Endodermal cell (in vitro differentiated cells): ENCODE measurements around the gene SMCP. TPM values are rescaled to one million over a fixed set of nuclear protein-coding genes. Genes with fewer than 3 reads are reported as not detected.

Experiments used
- DNase-seq: peaks from one replicate; pipeline ENCODE4 v3.0.0-alpha.2; 2017
- H3K27ac ChIP-seq: 2 replicates; pipeline ENCODE4 v1.5.1; 2013; ENCODE audit warnings: mild to moderate bottlenecking, low read depth, low read length, moderate library complexity
- H3K27me3 ChIP-seq: 2 replicates; pipeline ENCODE4 v1.6.1; 2013; ENCODE audit warnings: mild to moderate bottlenecking, low read length, moderate library complexity; ENCODE audit not compliant: insufficient read depth, control insufficient read depth, poor library complexity, severe bottlenecking
- H3K36me3 ChIP-seq: 2 replicates; pipeline ENCODE4 v1.7.0; 2013; ENCODE audit warnings: mild to moderate bottlenecking, low read length, moderate library complexity; ENCODE audit not compliant: control insufficient read depth, insufficient read depth
- H3K4me1 ChIP-seq: one replicate; pipeline ENCODE4 v1.7.0; 2013; ENCODE audit warnings: low read length; ENCODE audit not compliant: control insufficient read depth, insufficient read depth
- H3K4me3 ChIP-seq: 2 replicates; pipeline ENCODE4 v1.5.1; 2013; ENCODE audit warnings: mild to moderate bottlenecking, low read length, moderate library complexity
- H3K9ac ChIP-seq: 2 replicates; pipeline ENCODE4 v1.6.1; 2013; ENCODE audit warnings: mild to moderate bottlenecking, low read length, moderate library complexity; ENCODE audit not compliant: poor library complexity, severe bottlenecking; ENCODE audit errors: extremely low read depth
- H3K9me3 ChIP-seq: 2 replicates; pipeline ENCODE4 v1.6.1; 2013; ENCODE audit warnings: mild to moderate bottlenecking, low read length, moderate library complexity; ENCODE audit not compliant: control insufficient read depth
- H3K27ac Mint-ChIP-seq: 2 replicates; pipeline ENCODE4 v1.8.0; 2020; ENCODE audit warnings: mixed read lengths
- H3K27me3 Mint-ChIP-seq: 2 replicates; pipeline ENCODE4 v1.8.0; 2021; ENCODE audit warnings: mild to moderate bottlenecking, mixed read lengths; ENCODE audit not compliant: insufficient read depth
- H3K36me3 Mint-ChIP-seq: 2 replicates; pipeline ENCODE4 v1.8.0; 2020; ENCODE audit warnings: low read depth, mixed read lengths
- H3K4me1 Mint-ChIP-seq: 2 replicates; pipeline ENCODE4 v1.8.0; 2020; ENCODE audit warnings: mixed read lengths
- H3K4me3 Mint-ChIP-seq: 2 replicates; pipeline ENCODE4 v1.8.0; 2020; ENCODE audit warnings: mild to moderate bottlenecking, moderate library complexity, mixed read lengths
- H3K9me3 Mint-ChIP-seq: 2 replicates; pipeline ENCODE4 v1.8.0; 2020; ENCODE audit warnings: mild to moderate bottlenecking, mixed read lengths
- WGBS, 2 experiments: methylation state at CpG; one replicate each; pipeline versions ENCODE4 v1.1.5 to v1.1.7; 2013; ENCODE audit warnings: missing lambda C conversion rate in 2 of 2, mixed read lengths in 1 of 2; ENCODE audit not compliant: insufficient coverage in 1 of 2, insufficient read length in 1 of 2; 5-methylcytosine and 5-hydroxymethylcytosine counted together
- total RNA-seq, 2 donors: library from RNA; stranded (reverse); fragmentation: NEBNext Ultra II Directional in 1 of 2; extraction: Animal tissue kit (Norgen Biotek cat#: 25700) in 1 of 2; gene quantifications; 2 replicates in 1 of 2; 3 replicates in 1 of 2; pipeline ENCODE4 v1.2.1, GENCODE V29; 2021
- TF ChIP-seq, protein P1 (sequence below): fragments of 200-600 bp; sonication (generic); conservative IDR thresholded peaks from 2 replicates; pipeline ENCODE4 v1.5.0; 2021; ENCODE audit warnings: antibody characterized with exemption, mild to moderate bottlenecking

The SMCP gene
- total RNA-seq, 2 donors from 2014 or later: not detected

DNA sequence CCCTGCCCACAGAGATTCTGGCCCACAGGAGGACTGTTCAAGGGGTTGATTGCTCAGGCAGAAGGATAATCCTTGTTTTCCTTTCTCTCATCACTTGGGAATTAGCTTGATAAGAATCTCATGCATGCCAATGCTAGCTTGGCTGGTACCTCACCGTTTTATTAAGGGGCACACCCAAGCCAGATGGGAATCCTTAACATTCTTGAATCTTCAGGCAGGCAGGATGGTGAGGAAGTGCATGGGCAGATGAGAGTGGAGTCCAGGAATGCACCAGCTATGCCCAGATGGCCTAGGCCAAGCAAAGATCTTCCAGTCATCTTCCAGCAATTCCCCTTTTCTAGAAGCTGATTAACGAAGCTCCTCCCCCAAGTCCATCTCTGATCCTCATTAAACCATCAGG is 22.5 kb upstream of the SMCP start:
- no peaks in the 10 kb centered on the region for H3K27me3 Mint-ChIP-seq
- no peaks in the 10 kb centered on the region for H3K36me3 Mint-ChIP-seq
- peaks cover 90% of the 10 kb centered on the region for H3K9me3 Mint-ChIP-seq
- H3K27ac Mint-ChIP-seq: no peak overlapping the region
- H3K9me3 ChIP-seq: peaks cover 66% of the 10 kb centered on the region
- H3K27me3 ChIP-seq: no peaks in the 10 kb centered on the region
- H3K27ac ChIP-seq: no peak overlapping the region
- no peaks in the 10 kb centered on the region for H3K4me1 ChIP-seq
- no peaks in the 10 kb centered on the region for H3K4me1 Mint-ChIP-seq
- no peak overlapping the region for H3K4me3 Mint-ChIP-seq
- no peak overlapping the region for H3K9ac ChIP-seq
- 13 to 18% methylated on average over 2 of the region's 2 CpGs for WGBS, 2 experiments
- no peak overlapping the region for H3K4me3 ChIP-seq
- H3K36me3 ChIP-seq: no peaks in the 10 kb centered on the region
- no peak for DNase-seq
- TF ChIP-seq, protein P1, sequence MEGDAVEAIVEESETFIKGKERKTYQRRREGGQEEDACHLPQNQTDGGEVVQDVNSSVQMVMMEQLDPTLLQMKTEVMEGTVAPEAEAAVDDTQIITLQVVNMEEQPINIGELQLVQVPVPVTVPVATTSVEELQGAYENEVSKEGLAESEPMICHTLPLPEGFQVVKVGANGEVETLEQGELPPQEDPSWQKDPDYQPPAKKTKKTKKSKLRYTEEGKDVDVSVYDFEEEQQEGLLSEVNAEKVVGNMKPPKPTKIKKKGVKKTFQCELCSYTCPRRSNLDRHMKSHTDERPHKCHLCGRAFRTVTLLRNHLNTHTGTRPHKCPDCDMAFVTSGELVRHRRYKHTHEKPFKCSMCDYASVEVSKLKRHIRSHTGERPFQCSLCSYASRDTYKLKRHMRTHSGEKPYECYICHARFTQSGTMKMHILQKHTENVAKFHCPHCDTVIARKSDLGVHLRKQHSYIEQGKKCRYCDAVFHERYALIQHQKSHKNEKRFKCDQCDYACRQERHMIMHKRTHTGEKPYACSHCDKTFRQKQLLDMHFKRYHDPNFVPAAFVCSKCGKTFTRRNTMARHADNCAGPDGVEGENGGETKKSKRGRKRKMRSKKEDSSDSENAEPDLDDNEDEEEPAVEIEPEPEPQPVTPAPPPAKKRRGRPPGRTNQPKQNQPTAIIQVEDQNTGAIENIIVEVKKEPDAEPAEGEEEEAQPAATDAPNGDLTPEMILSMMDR: no peak

DNA sequence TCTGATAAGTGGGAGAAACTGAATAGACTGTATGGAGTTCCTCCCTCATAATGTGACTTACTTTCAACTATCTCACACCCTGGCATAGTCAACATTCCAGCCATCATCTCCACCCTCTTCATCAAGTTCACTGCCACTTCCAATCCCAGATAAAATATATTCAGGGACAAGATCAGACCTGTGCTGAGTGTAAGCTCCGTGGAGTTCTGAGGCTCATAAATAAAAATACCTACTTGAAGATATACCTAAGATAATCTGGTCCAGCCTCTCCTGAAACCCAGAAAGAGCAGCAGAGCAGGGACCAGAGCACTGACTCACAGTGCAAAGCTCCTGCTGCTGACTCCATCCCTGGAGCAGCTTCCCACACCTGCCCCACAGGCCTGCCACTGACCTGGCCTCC is 20.1 kb upstream of the SMCP start:
- no peaks in the 10 kb centered on the region for H3K4me1 Mint-ChIP-seq
- TF ChIP-seq, protein P1: no peak
- Histone ChIP-seq H3K9ac (no peak overlapping the region), H3K27ac (no peak overlapping the region), H3K36me3 (no peaks in the 10 kb centered on the region), H3K4me1 (no peaks in the 10 kb centered on the region), H3K4me3 (no peak overlapping the region), H3K27me3 (no peaks in the 10 kb centered on the region), H3K9me3 (peaks cover 73% of the 10 kb centered on the region)
- no peak overlapping the region for H3K27ac Mint-ChIP-seq
- DNase-seq: no peak
- no peak overlapping the region for H3K4me3 Mint-ChIP-seq
- no peaks in the 10 kb centered on the region for H3K27me3 Mint-ChIP-seq
- WGBS, 2 experiments: 61% methylated on average over 1 of the region's 1 CpG; no CpG with 5 or more reads in 1 of the 2 experiments
- H3K9me3 Mint-ChIP-seq: peaks cover 91% of the 10 kb centered on the region
- no peaks in the 10 kb centered on the region for H3K36me3 Mint-ChIP-seq

DNA sequence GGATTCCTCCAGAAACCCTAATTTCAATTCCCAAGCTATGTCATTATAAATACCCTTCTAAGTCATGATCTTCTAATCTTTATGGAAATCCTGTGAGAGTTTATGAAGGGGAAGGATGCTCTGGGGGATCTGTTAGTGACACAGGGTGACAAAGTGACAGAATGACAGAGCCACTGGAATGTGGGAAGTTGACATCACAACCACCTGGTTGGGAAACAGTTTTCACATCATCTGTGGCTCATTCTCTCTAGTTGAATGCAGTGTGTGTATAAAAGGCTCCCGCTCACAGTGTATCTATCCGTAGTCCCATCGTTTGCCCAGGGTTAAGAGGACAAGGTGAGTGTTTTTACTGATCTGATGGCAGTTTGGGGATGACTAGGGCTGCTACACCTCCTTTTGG is 18.4 kb upstream of the SMCP start, which contains the start of gene LCE7A:
Gene LCE7A (plus strand): TSS at position 301 of the 400 bp plus-strand sequence. CDS start 702 bp downstream, outside the sequence.
- 59 to 63% methylated on average over 3 of the region's 3 CpGs for WGBS, 2 experiments
- Mint-ChIP-seq H3K9me3 (peaks cover 83% of the 10 kb centered on the region), H3K36me3 (no peaks in the 10 kb centered on the region), H3K4me1 (no peaks in the 10 kb centered on the region), H3K27me3 (no peaks in the 10 kb centered on the region), H3K27ac (no peak within 1 kb of the TSS), H3K4me3 (no peak within 1 kb of the TSS)
- H3K9ac ChIP-seq: no peak within 1 kb of the TSS
- no peak within 1 kb of the TSS for H3K4me3 ChIP-seq
- TF ChIP-seq, protein P1: no peak
- no peak within 1 kb of the TSS for H3K27ac ChIP-seq
- H3K9me3 ChIP-seq: peaks cover 75% of the 10 kb centered on the region
- H3K27me3 ChIP-seq: no peaks in the 10 kb centered on the region
- no peaks in the 10 kb centered on the region for H3K36me3 ChIP-seq
- no peak for DNase-seq
- no peaks in the 10 kb centered on the region for H3K4me1 ChIP-seq
